Measurements from ENCODE around the gene PRKG1. TPM values are rescaled to one million over a fixed set of nuclear protein-coding genes. Genes with fewer than 3 reads are reported as not detected.

The PRKG1 gene
- polyA plus RNA-seq, 3 donors, result not detected

DNA sequence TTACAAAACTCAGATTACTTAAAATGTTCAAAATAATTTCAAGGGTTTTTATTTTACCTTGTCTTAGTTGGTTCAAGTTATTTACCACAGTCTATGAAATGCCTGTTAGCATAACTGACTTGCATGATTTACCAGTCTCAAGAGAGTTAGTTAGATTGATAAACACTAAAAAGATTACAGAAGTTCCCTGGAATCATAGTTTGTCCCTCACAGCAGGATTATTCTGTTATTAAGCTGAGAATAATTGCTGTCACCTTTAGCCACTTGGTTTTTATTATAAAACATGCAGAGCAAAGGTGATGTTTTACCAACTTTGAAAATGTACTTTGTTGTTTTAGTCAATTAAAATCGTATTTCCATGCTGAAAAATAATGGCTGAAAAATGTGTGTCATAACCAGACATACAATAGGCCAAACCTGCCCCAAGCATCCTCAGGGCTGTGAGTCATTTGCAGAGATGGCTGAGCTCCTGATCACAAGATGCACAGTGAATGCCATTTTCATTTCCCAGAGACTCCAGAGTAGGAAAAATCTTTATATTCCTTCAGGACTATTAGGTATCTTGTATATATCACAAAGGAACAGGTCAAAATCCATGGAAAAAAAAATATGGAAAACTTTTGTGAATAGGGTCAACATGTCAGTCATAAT is 1152.0 kb downstream of the PRKG1 start:
- H3K4me1 ChIP-seq (ENCODE audit: control insufficient read depth in 1 of 2, insufficient read depth in 2 of 2, low read length in 2 of 2), result no peaks in the 10 kb centered on the region

GRCh38 chr10:52228556-52228955 is 1154.3 kb downstream of the PRKG1 start:
- Histone ChIP-seq H3K9ac (ENCODE audit: insufficient read depth, low read length, poor library complexity, severe bottlenecking) (no peak overlapping the region), H4K20me1 (ENCODE audit: insufficient read depth, low read length) (no peaks in the 10 kb centered on the region), H3K27me3 (ENCODE audit: control insufficient read depth in 2 of 2, insufficient read depth in 2 of 2, low read length in 2 of 2) (peaks cover 0 to 2% of the 10 kb centered on the region in 2 donors), H3K36me3 (replicated peaks in 1 of 2; ENCODE audit: control insufficient read depth in 1 of 2, insufficient read depth in 2 of 2, low read length in 2 of 2) (no peaks in the 10 kb centered on the region), H3K4me3 (replicated peaks in 1 of 3; ENCODE audit: low read depth in 2 of 3, low read length in 3 of 3) (no peak overlapping the region), H3K4me1 (ENCODE audit: control insufficient read depth in 1 of 2, insufficient read depth in 2 of 2, low read length in 2 of 2) (peaks cover 0 to 3% of the 10 kb centered on the region in 2 donors), H3K27ac (ENCODE audit: low read depth in 1 of 2, low read length in 2 of 2) (no peak overlapping the region), H3K4me2 (replicated peaks; ENCODE audit: extremely low read depth, low read length, poor library complexity, severe bottlenecking) (no peak overlapping the region), H3K9me3 (replicated peaks in 1 of 2; ENCODE audit: control insufficient read depth in 1 of 2, insufficient read depth in 1 of 2, low read length in 2 of 2) (no peaks in the 10 kb centered on the region), H3K79me2 (ENCODE audit: insufficient read depth, low read length) (no peaks in the 10 kb centered on the region), H2AFZ (ENCODE audit: insufficient read depth, low read depth, low read length, poor library complexity, severe bottlenecking) (no peak overlapping the region)
- TF ChIP-seq, protein P1, sequence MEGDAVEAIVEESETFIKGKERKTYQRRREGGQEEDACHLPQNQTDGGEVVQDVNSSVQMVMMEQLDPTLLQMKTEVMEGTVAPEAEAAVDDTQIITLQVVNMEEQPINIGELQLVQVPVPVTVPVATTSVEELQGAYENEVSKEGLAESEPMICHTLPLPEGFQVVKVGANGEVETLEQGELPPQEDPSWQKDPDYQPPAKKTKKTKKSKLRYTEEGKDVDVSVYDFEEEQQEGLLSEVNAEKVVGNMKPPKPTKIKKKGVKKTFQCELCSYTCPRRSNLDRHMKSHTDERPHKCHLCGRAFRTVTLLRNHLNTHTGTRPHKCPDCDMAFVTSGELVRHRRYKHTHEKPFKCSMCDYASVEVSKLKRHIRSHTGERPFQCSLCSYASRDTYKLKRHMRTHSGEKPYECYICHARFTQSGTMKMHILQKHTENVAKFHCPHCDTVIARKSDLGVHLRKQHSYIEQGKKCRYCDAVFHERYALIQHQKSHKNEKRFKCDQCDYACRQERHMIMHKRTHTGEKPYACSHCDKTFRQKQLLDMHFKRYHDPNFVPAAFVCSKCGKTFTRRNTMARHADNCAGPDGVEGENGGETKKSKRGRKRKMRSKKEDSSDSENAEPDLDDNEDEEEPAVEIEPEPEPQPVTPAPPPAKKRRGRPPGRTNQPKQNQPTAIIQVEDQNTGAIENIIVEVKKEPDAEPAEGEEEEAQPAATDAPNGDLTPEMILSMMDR (IDR thresholded peaks at IDR 0.05), result no peak
- Mint-ChIP-seq H3K4me1 (peaks cover 9% of the 10 kb centered on the region), H3K9me3 (peaks cover 0 to 2% (median 0%) of the 10 kb centered on the region in 7 donors), H3K4me3 (no peak overlapping the region), H3K27me3 (ENCODE audit: low read depth in 3 of 3) (peaks cover 0 to 3% (median 1%) of the 10 kb centered on the region in 3 donors), H3K36me3 (no peaks in the 10 kb centered on the region), H3K27ac (no peak overlapping the region)
- no CpG with 5 or more reads among the region's 2 CpGs for WGBS (ENCODE audit: insufficient coverage)
- intact Hi-C loops (cut with micrococcal nuclease), result no loop called here
- DNase-seq, result no peak

More for the DNA sequence above, 1152.0 kb downstream of the PRKG1 start:
- Histone ChIP-seq H2AFZ (ENCODE audit: insufficient read depth, low read depth, low read length, poor library complexity, severe bottlenecking) (no peak overlapping the region), H3K27me3 (ENCODE audit: control insufficient read depth in 2 of 2, insufficient read depth in 2 of 2, low read length in 2 of 2) (no peaks in the 10 kb centered on the region), H3K36me3 (replicated peaks in 1 of 2; ENCODE audit: control insufficient read depth in 1 of 2, insufficient read depth in 2 of 2, low read length in 2 of 2) (no peaks in the 10 kb centered on the region), H3K9me3 (replicated peaks in 1 of 2; ENCODE audit: control insufficient read depth in 1 of 2, insufficient read depth in 1 of 2, low read length in 2 of 2) (no peaks in the 10 kb centered on the region), H3K79me2 (ENCODE audit: insufficient read depth, low read length) (no peaks in the 10 kb centered on the region), H3K4me2 (replicated peaks; ENCODE audit: extremely low read depth, low read length, poor library complexity, severe bottlenecking) (no peak overlapping the region), H3K4me3 (replicated peaks in 1 of 3; ENCODE audit: low read depth in 2 of 3, low read length in 3 of 3) (no peak overlapping the region), H4K20me1 (ENCODE audit: insufficient read depth, low read length) (no peaks in the 10 kb centered on the region), H3K9ac (ENCODE audit: insufficient read depth, low read length, poor library complexity, severe bottlenecking) (no peak overlapping the region), H3K27ac (ENCODE audit: low read depth in 1 of 2, low read length in 2 of 2) (no peak overlapping the region)
- Mint-ChIP-seq H3K27me3 (ENCODE audit: low read depth in 3 of 3) (peaks cover 0 to 3% (median 3%) of the 10 kb centered on the region in 3 donors), H3K27ac (no peak overlapping the region), H3K9me3 (no peaks in the 10 kb centered on the region), H3K4me1 (no peaks in the 10 kb centered on the region), H3K4me3 (no peak overlapping the region), H3K36me3 (no peaks in the 10 kb centered on the region)
- no CpG with 5 or more reads among the region's 1 CpG for WGBS (ENCODE audit: insufficient coverage)
- intact Hi-C loops (cut with micrococcal nuclease), result no loop called here
- TF ChIP-seq, protein P1 (IDR thresholded peaks at IDR 0.05), result no peak
- no peak for DNase-seq
